Right forelimb (tissue), 1 donor: ENCODE data around the gene RASGRF1.

ENCODE experiments used
- DNase-seq: peaks from one replicate; pipeline ENCODE4 v3.0.0-alpha.2; 2018

RASGRF1 gene

GRCh38 chr15:79093352-79093935, 2.9 kb upstream of the RASGRF1 start:
- DNase-seq = no peak

- peak; percentile 25 for DNase-seq
Observed at GRCh38 chr15:79092382-79092781, 1.8 kb upstream of the RASGRF1 start.

- DNase-seq = peak; percentile 47
Observed at GRCh38 chr15:79091204-79091867, 756 bp upstream of the RASGRF1 start.

GRCh38 chr15:79089890-79090486, 592 bp downstream of the RASGRF1 start:
- peak; percentile 43 for DNase-seq

- peak; percentile 41 for DNase-seq
Observed at GRCh38 chr15:79089331-79089889, 1.2 kb downstream of the RASGRF1 start.

GRCh38 chr15:79088426-79089205, 2.0 kb downstream of the RASGRF1 start:
- DNase-seq = no peak

- DNase-seq = peak; percentile 23
Observed at GRCh38 chr15:79086814-79087213, 3.8 kb downstream of the RASGRF1 start.

GRCh38 chr15:79084308-79084968, 6.1 kb downstream of the RASGRF1 start:
- DNase-seq = no peak

- DNase-seq = no peak
Observed at GRCh38 chr15:79083154-79083553, 7.4 kb downstream of the RASGRF1 start.

GRCh38 chr15:79082363-79083070, 8.1 kb downstream of the RASGRF1 start:
- DNase-seq = no peak

GRCh38 chr15:79078763-79079410, 11.7 kb downstream of the RASGRF1 start:
- no peak for DNase-seq

GRCh38 chr15:79078003-79078402, 12.6 kb downstream of the RASGRF1 start:
- DNase-seq = no peak

GRCh38 chr15:79076661-79077060, 13.9 kb downstream of the RASGRF1 start:
- DNase-seq = no peak

GRCh38 chr15:79075256-79075655, 15.3 kb downstream of the RASGRF1 start:
- DNase-seq = no peak

- no peak for DNase-seq
Observed at GRCh38 chr15:79073336-79073735, 17.2 kb downstream of the RASGRF1 start.

- DNase-seq = no peak
Observed at GRCh38 chr15:79071901-79072300, 18.7 kb downstream of the RASGRF1 start.

GRCh38 chr15:79068790-79069189, 21.8 kb downstream of the RASGRF1 start:
- no peak for DNase-seq

GRCh38 chr15:79067969-79068368, 22.6 kb downstream of the RASGRF1 start:
- no peak for DNase-seq

GRCh38 chr15:79067072-79067833, 23.3 kb downstream of the RASGRF1 start:
- DNase-seq = no peak

- DNase-seq = no peak
Observed at GRCh38 chr15:79066391-79067071, 24.0 kb downstream of the RASGRF1 start.
